Measurements from ENCODE around the gene PLA2G2E. TPM values are rescaled to one million over a fixed set of nuclear protein-coding genes. Genes with fewer than 3 reads are reported as not detected.

PLA2G2E gene
- not detected for total RNA-seq

- DNase-seq: no peak
Observed at GRCh38 chr1:19923137-19923952, at the start of gene PLA2G2E. Gene PLA2G2E, minus strand, starts transcription at chr1:19923617. Its CDS starts 58 bp downstream, at chr1:19923559.

- no peak for DNase-seq
Observed at GRCh38 chr1:19971664-19972063, 48.2 kb upstream of the PLA2G2E start.

- DNase-seq: no peak
Observed at GRCh38 chr1:19969898-19970660, 46.7 kb upstream of the PLA2G2E start.

- no peak for DNase-seq
Observed at GRCh38 chr1:19967808-19968207, 44.4 kb upstream of the PLA2G2E start.

GRCh38 chr1:19964542-19964941, 41.1 kb upstream of the PLA2G2E start:
- no peak for DNase-seq

- DNase-seq: no peak
Observed at GRCh38 chr1:19963636-19964035, 40.2 kb upstream of the PLA2G2E start.

- DNase-seq: no peak
Observed at GRCh38 chr1:19960591-19960990, 37.2 kb upstream of the PLA2G2E start.

GRCh38 chr1:19957779-19958178, 34.4 kb upstream of the PLA2G2E start:
- DNase-seq: no peak

GRCh38 chr1:19955534-19956170, 32.2 kb upstream of the PLA2G2E start:
- DNase-seq: no peak

- no peak for DNase-seq
Observed at GRCh38 chr1:19954059-19954458, 30.6 kb upstream of the PLA2G2E start.

GRCh38 chr1:19949016-19949415, 25.6 kb upstream of the PLA2G2E start:
- DNase-seq: no peak

GRCh38 chr1:19946971-19947370, 23.6 kb upstream of the PLA2G2E start:
- DNase-seq: no peak

- no peak for DNase-seq
Observed at GRCh38 chr1:19946331-19946751, 22.9 kb upstream of the PLA2G2E start.

GRCh38 chr1:19945914-19946313, 22.5 kb upstream of the PLA2G2E start:
- DNase-seq: no peak

GRCh38 chr1:19942657-19943056, 19.2 kb upstream of the PLA2G2E start:
- no peak for DNase-seq

- DNase-seq: no peak
Observed at GRCh38 chr1:19942088-19942487, 18.7 kb upstream of the PLA2G2E start.

GRCh38 chr1:19941206-19941568, 17.8 kb upstream of the PLA2G2E start:
- no peak for DNase-seq

- no peak for DNase-seq
Observed at GRCh38 chr1:19940486-19941205, 17.2 kb upstream of the PLA2G2E start.

- no peak for DNase-seq
Observed at GRCh38 chr1:19938472-19938871, 15.1 kb upstream of the PLA2G2E start.

GRCh38 chr1:19936061-19936750, 12.8 kb upstream of the PLA2G2E start:
- no peak for DNase-seq

- DNase-seq: no peak
Observed at GRCh38 chr1:19934336-19934735, 10.9 kb upstream of the PLA2G2E start.

GRCh38 chr1:19932866-19933265, 9.4 kb upstream of the PLA2G2E start:
- no peak for DNase-seq
